NCI-H187 (cell line): ENCODE results near the gene PLD1.
A peak's percentile ranks its signal among the peaks of the same experiment; 100 is the strongest.

Source experiments
- DNase-seq, 2 experiments: peaks; one replicate each; lab custom pipeline; 2025; lab: John Stamatoyannopoulos, UW

Gene PLD1

GRCh38 chr3:171838218-171838720, 28.0 kb upstream of the PLD1 start:
- DNase-seq: no peak

GRCh38 chr3:171837698-171838097, 27.4 kb upstream of the PLD1 start:
- no peak for DNase-seq

GRCh38 chr3:171836855-171837254, 26.6 kb upstream of the PLD1 start:
- no peak for DNase-seq

GRCh38 chr3:171835613-171836012, 25.3 kb upstream of the PLD1 start:
- DNase-seq: no peak

- DNase-seq: no peak
These were observed 24.8 kb upstream of the PLD1 start for GRCh38 chr3:171835116-171835515.

- DNase-seq: no peak
These were observed 24.1 kb upstream of the PLD1 start for GRCh38 chr3:171834461-171834801.

GRCh38 chr3:171833789-171834460, 23.6 kb upstream of the PLD1 start:
- DNase-seq: no peak

- DNase-seq: no peak
These were observed 22.7 kb upstream of the PLD1 start for GRCh38 chr3:171832989-171833388.

GRCh38 chr3:171831936-171832335, 21.7 kb upstream of the PLD1 start:
- no peak for DNase-seq

- no peak for DNase-seq
These were observed 20.2 kb upstream of the PLD1 start for GRCh38 chr3:171830518-171830875.

GRCh38 chr3:171829841-171830517, 19.7 kb upstream of the PLD1 start:
- no peak for DNase-seq

GRCh38 chr3:171828902-171829770, 18.9 kb upstream of the PLD1 start:
- DNase-seq: no peak

GRCh38 chr3:171827836-171828458, 17.7 kb upstream of the PLD1 start:
- DNase-seq: no peak

- no peak for DNase-seq
These were observed 17.1 kb upstream of the PLD1 start for GRCh38 chr3:171827385-171827784.

- peak in 1 of 2 experiments; percentile 14 for DNase-seq
These were observed 15.0 kb upstream of the PLD1 start for GRCh38 chr3:171825222-171825828.

GRCh38 chr3:171824824-171825221, 14.5 kb upstream of the PLD1 start:
- no peak for DNase-seq

GRCh38 chr3:171824116-171824515, 13.8 kb upstream of the PLD1 start:
- no peak for DNase-seq

GRCh38 chr3:171822431-171823106, 12.3 kb upstream of the PLD1 start:
- DNase-seq: no peak

- no peak for DNase-seq
These were observed 11.6 kb upstream of the PLD1 start for GRCh38 chr3:171821778-171822358.

- DNase-seq: no peak
These were observed 10.8 kb upstream of the PLD1 start for GRCh38 chr3:171821044-171821443.
